Left ventricle myocardium inferior (tissue), 1 donor: Measurements from ENCODE around the gene CASS4. TPM values are rescaled to one million over a fixed set of nuclear protein-coding genes. Genes with fewer than 3 reads are reported as not detected.

Source experiments
- DNase-seq: peaks from one replicate; pipeline ENCODE4 v3.0.0-alpha.2; 2020
- H3K27ac ChIP-seq: fragments of 200-600 bp; replicated peaks from 2 replicates; pipeline ENCODE4 v1.8.0; 2021
- H3K27me3 ChIP-seq: fragments of 200-600 bp; 2 replicates; pipeline ENCODE4 v1.8.0; 2021; ENCODE audit warnings: low read depth
- H3K36me3 ChIP-seq: fragments of 200-600 bp; 2 replicates; pipeline ENCODE4 v1.8.0; 2021
- H3K4me1 ChIP-seq: fragments of 200-600 bp; 2 replicates; pipeline ENCODE4 v1.8.0; 2021
- H3K4me3 ChIP-seq: fragments of 200-600 bp; 2 replicates; pipeline ENCODE4 v1.8.0; 2021; ENCODE audit warnings: mild to moderate bottlenecking, moderate library complexity
- H3K9me3 ChIP-seq: fragments of 200-600 bp; replicated peaks from 2 replicates; pipeline ENCODE4 v1.8.0; 2021
- intact Hi-C: fragments of 100-400 bp; cut with micrococcal nuclease; formaldehyde crosslinking; loops from one replicate; pipeline ENCODE4 v1.11.0; 2022
- total RNA-seq: library from RNA; stranded (reverse); fragmentation: NEBNext Ultra II Directional; extraction: Animal tissue kit (Norgen Biotek cat#: 25700); gene quantifications from one replicate; pipeline ENCODE4 v1.2.1, GENCODE V29; 2021
- TF ChIP-seq, protein P1 (sequence below): fragments of 200-600 bp; IDR thresholded peaks from 2 replicates; pipeline ENCODE4 v1.8.0; 2021; ENCODE audit warnings: antibody characterized with exemption, mild to moderate bottlenecking, borderline replicate concordance
- donor health status: DM: no; HTN: yes; CAD: no; lungs with severe emphysema.

Gene CASS4
- total RNA-seq, 1 donor from 2014 or later = 0.47 TPM

DNA sequence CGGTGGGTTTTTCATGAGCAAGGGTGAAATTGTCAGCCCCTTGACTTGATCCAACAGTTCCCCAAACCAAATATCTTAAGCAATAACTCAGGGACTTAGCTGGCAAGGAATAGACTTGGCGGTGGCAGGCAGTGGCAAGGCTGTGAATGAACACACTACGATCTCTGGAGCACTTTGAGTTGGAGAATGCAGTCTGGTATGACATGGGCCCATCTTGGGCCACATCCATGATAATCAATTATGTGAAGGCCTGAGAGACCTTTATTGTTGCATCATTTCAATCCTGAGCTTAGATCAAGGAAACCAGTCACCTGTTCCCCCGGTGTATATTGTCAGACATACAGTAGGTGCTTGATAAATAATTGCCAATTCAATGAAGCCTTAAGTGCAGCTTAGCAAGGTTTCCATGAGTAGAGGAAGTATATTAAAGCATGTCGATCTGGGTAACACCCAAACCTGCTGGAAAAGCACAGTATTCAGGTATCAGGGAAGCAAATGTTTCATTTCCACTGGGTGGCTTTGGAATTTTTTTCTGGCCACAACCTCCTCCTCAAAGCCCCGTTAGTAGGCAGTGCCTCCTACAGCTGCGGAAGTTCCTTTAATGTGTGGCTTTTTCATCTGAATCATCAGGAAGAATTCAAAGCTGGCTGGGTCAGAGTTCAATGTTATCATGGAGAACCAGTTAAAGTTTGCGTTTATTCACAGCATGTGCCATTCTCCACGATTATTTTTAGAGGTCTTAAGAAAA lies 10.2 kb downstream of the CASS4 start:
- peaks cover 18% of the 10 kb centered on the region for H3K4me1 ChIP-seq
- H3K9me3 ChIP-seq = no peaks in the 10 kb centered on the region
- H3K27ac ChIP-seq = peak overlapping the region; percentile 53
- H3K27me3 ChIP-seq = no peaks in the 10 kb centered on the region
- intact Hi-C loops = no loop called here
- DNase-seq = no peak
- TF ChIP-seq, protein P1, sequence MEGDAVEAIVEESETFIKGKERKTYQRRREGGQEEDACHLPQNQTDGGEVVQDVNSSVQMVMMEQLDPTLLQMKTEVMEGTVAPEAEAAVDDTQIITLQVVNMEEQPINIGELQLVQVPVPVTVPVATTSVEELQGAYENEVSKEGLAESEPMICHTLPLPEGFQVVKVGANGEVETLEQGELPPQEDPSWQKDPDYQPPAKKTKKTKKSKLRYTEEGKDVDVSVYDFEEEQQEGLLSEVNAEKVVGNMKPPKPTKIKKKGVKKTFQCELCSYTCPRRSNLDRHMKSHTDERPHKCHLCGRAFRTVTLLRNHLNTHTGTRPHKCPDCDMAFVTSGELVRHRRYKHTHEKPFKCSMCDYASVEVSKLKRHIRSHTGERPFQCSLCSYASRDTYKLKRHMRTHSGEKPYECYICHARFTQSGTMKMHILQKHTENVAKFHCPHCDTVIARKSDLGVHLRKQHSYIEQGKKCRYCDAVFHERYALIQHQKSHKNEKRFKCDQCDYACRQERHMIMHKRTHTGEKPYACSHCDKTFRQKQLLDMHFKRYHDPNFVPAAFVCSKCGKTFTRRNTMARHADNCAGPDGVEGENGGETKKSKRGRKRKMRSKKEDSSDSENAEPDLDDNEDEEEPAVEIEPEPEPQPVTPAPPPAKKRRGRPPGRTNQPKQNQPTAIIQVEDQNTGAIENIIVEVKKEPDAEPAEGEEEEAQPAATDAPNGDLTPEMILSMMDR = no peak
- H3K4me3 ChIP-seq = no peak overlapping the region
- H3K36me3 ChIP-seq = no peaks in the 10 kb centered on the region

DNA sequence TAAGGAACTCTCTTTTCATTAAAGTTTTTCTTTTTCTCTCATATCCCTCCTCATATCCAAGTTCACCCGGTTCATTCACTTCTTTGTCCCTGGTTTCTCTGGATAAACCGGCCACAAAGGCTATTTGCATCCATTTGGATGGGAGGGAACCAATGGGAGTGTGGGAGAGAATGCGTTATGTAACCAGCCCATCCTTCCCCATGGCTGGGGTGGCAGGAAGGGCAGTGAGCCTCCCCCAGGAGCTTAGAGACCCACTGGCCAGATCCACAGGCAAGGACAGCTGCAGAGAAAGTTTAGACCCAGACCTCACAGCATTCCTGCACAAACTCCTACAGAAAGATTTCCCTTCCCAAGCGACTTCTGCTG lies 10.7 kb downstream of the CASS4 start:
- no peaks in the 10 kb centered on the region for H3K27me3 ChIP-seq
- intact Hi-C loops = no loop called here
- H3K9me3 ChIP-seq = no peaks in the 10 kb centered on the region
- no peak overlapping the region for H3K4me3 ChIP-seq
- H3K4me1 ChIP-seq = peaks cover 18% of the 10 kb centered on the region
- TF ChIP-seq, protein P1 = no peak
- H3K27ac ChIP-seq = peak overlapping the region; percentile 53
- no peak for DNase-seq
- no peaks in the 10 kb centered on the region for H3K36me3 ChIP-seq

DNA sequence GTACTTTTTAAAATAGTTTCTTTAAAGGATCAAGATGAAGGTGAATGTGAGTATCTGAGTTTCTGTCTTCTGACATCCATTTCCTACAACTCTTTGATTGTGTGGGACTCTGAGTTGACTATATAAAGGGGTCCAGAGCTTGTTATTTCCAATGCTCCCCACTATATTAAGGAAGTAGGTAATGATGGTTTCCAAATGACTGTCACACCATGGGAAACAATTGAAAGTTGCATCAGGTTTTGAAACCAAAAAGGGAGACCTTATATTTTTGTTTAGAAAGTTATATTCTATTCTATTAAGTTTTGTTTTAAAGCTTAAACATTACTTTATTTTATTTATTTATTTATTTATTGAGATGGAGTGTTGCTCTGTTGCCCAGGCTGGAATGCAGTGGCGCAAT lies 11.2 kb downstream of the CASS4 start:
- no peaks in the 10 kb centered on the region for H3K9me3 ChIP-seq
- peak overlapping the region; percentile 53 for H3K27ac ChIP-seq
- intact Hi-C loops = no loop called here
- H3K4me1 ChIP-seq = peaks cover 18% of the 10 kb centered on the region
- no peak for DNase-seq
- H3K4me3 ChIP-seq = no peak overlapping the region
- no peaks in the 10 kb centered on the region for H3K27me3 ChIP-seq
- TF ChIP-seq, protein P1 = no peak
- no peaks in the 10 kb centered on the region for H3K36me3 ChIP-seq

DNA sequence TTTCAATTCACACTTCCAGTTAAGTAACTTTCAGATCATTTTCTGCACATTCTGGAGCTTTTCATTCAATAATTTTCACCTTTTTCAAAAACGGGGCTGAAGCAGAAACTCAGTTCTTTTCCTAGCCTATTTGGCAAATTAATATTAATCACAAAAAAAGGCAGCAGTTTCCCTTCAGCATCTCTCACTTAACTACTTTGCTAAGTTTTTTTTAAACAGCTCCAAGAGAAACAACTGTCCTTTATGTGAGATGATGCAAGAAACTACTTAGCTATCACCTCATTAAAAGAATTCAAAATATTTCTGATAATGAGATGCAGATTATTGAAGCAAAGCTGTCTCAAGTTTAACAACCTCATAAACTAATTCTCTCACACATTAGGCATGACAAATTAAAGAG lies 11.8 kb downstream of the CASS4 start:
- Histone ChIP-seq H3K4me3 (no peak overlapping the region), H3K9me3 (no peaks in the 10 kb centered on the region), H3K27me3 (no peaks in the 10 kb centered on the region), H3K36me3 (no peaks in the 10 kb centered on the region), H3K4me1 (peaks cover 18% of the 10 kb centered on the region), H3K27ac (no peak overlapping the region)
- TF ChIP-seq, protein P1 = no peak
- intact Hi-C loops = no loop called here
- DNase-seq = no peak

DNA sequence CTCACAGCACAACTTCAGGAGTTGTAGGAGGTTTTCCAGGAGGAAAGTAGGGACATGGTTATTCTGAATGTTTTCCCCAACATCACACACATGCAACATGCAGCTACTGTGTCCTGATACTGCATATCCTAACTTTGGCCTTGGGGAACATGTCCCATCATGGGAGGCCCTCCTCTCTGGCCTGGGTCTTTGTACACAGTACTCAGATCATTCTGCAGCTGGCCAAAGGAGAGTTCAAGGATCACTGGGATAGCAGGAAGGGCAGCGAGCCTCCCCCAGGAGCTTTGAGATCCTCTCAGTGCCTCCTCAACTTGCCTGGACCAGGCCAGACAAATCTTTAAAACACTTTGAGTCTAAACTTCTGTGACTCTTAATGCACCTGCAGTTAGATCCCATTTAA lies 12.9 kb downstream of the CASS4 start:
- no peak overlapping the region for H3K4me3 ChIP-seq
- H3K4me1 ChIP-seq = peaks cover 21% of the 10 kb centered on the region
- no peak for DNase-seq
- intact Hi-C loops = no loop called here
- no peak overlapping the region for H3K27ac ChIP-seq
- H3K36me3 ChIP-seq = no peaks in the 10 kb centered on the region
- no peaks in the 10 kb centered on the region for H3K9me3 ChIP-seq
- TF ChIP-seq, protein P1 = no peak
- H3K27me3 ChIP-seq = no peaks in the 10 kb centered on the region
